ENCODE results near the gene DOCK8. TPM values are rescaled to one million over a fixed set of nuclear protein-coding genes. Genes with fewer than 3 reads are reported as not detected.
"Not testable (repeated sequence)": the region's sequence is repeated elsewhere in the genome, so short reads cannot be mapped to it uniquely, and the experiment has no call there.

DOCK8 gene
- total RNA-seq, 1 experiment from 2014 or later, result 7.5 TPM

- CTCF ChIA-PET, result no interaction called here
Measured at GRCh38 chr9:211557-211956, 3.1 kb upstream of the DOCK8 start.

GRCh38 chr9:212297-212696 lies 2.4 kb upstream of the DOCK8 start:
- TF ChIP-seq EZH2 (IDR thresholded peaks at IDR 0.05; ENCODE audit: low read depth) (no peak), CTCF (conservative IDR thresholded peaks at IDR 0.05) (no peak)
- POLR2A ChIA-PET (ENCODE audit: unreplicated experiment), result no interaction called here
- CTCF ChIA-PET, result no interaction called here
- Histone ChIP-seq H3K4me1 (replicated peaks; ENCODE audit: insufficient read depth) (no peaks in the 10 kb centered on the region), H4K20me1 (ENCODE audit: insufficient read depth) (no peaks in the 10 kb centered on the region), H3K4me3 (no peak overlapping the region), H3K27ac (no peak overlapping the region), H3F3A (ENCODE audit: insufficient read depth, low read depth) (no peaks in the 10 kb centered on the region), H2AFZ (no peak overlapping the region), H3K9me3 (ENCODE audit: insufficient read depth, low read depth) (no peaks in the 10 kb centered on the region), H3K36me3 (ENCODE audit: low read depth) (no peaks in the 10 kb centered on the region), H3K27me3 (ENCODE audit: insufficient read depth, low read depth) (no peaks in the 10 kb centered on the region), H3K4me2 (no peak overlapping the region), H3K79me2 (ENCODE audit: low read depth) (no peaks in the 10 kb centered on the region), H3K9me2 (ENCODE audit: insufficient read depth) (no peaks in the 10 kb centered on the region)
- DNase-seq, result no peak
- intact Hi-C loops (cut with micrococcal nuclease; ENCODE audit: unreplicated experiment), result no loop called here
- no TSS peak for BruUV-seq (replicated peaks)

More at GRCh38 chr9:211557-211956, 3.1 kb upstream of the DOCK8 start:
- Histone ChIP-seq H3K4me3 (no peak overlapping the region), H3K4me1 (replicated peaks; ENCODE audit: insufficient read depth) (no peaks in the 10 kb centered on the region), H3K9me3 (ENCODE audit: insufficient read depth, low read depth) (no peaks in the 10 kb centered on the region), H3F3A (ENCODE audit: insufficient read depth, low read depth) (no peaks in the 10 kb centered on the region), H3K36me3 (ENCODE audit: low read depth) (no peaks in the 10 kb centered on the region), H3K9me2 (ENCODE audit: insufficient read depth) (no peaks in the 10 kb centered on the region), H3K79me2 (ENCODE audit: low read depth) (no peaks in the 10 kb centered on the region), H3K4me2 (no peak overlapping the region), H2AFZ (no peak overlapping the region), H3K27me3 (ENCODE audit: insufficient read depth, low read depth) (no peaks in the 10 kb centered on the region), H3K27ac (no peak overlapping the region), H4K20me1 (ENCODE audit: insufficient read depth) (no peaks in the 10 kb centered on the region)
- intact Hi-C loops (cut with micrococcal nuclease; ENCODE audit: unreplicated experiment), result no loop called here
- no peak for DNase-seq
- POLR2A ChIA-PET (ENCODE audit: unreplicated experiment), result no interaction called here
- no peak for TF ChIP-seq EZH2 (IDR thresholded peaks at IDR 0.05; ENCODE audit: low read depth)
- TF ChIP-seq CTCF (conservative IDR thresholded peaks at IDR 0.05), result no peak
- BruUV-seq (replicated peaks), result no TSS peak

GRCh38 chr9:213901-214300 lies 764 bp upstream of the DOCK8 start:
- BruUV-seq (replicated peaks); CTCF ChIA-PET: not testable (repeated sequence)
- H3K4me3 ChIP-seq, result peak overlapping the region; percentile 72; the same call in 1 of the 2 replicates

GRCh38 chr9:214351-214647 lies 366 bp upstream of the DOCK8 start:
- Histone ChIP-seq H3K27ac (no peak overlapping the region), H4K20me1 (ENCODE audit: insufficient read depth) (no peaks in the 10 kb centered on the region), H3K79me2 (ENCODE audit: low read depth) (no peaks in the 10 kb centered on the region), H3K4me3 (peak overlapping the region; percentile 72; the same call in 1 of the 2 replicates), H3K4me2 (peak overlapping the region; percentile 83), H3K27me3 (ENCODE audit: insufficient read depth, low read depth) (no peaks in the 10 kb centered on the region), H3K4me1 (replicated peaks; ENCODE audit: insufficient read depth) (no peaks in the 10 kb centered on the region), H3K36me3 (ENCODE audit: low read depth) (no peaks in the 10 kb centered on the region), H3K9me3 (ENCODE audit: insufficient read depth, low read depth) (no peaks in the 10 kb centered on the region), H2AFZ (peak overlapping the region; percentile 87), H3K9me2 (ENCODE audit: insufficient read depth) (no peaks in the 10 kb centered on the region), H3F3A (ENCODE audit: insufficient read depth, low read depth) (no peaks in the 10 kb centered on the region)
- ChIA-PET CTCF (no interaction called here), POLR2A (ENCODE audit: unreplicated experiment) (no interaction called here)
- intact Hi-C loops (cut with micrococcal nuclease; ENCODE audit: unreplicated experiment), result no loop called here
- no TSS peak for BruUV-seq (replicated peaks)
- DNase-seq, result no peak
- TF ChIP-seq EZH2 (IDR thresholded peaks at IDR 0.05; ENCODE audit: low read depth) (no peak), CTCF (conservative IDR thresholded peaks at IDR 0.05) (no peak)

More at GRCh38 chr9:213901-214300, 764 bp upstream of the DOCK8 start:
- H3K9me2 ChIP-seq (ENCODE audit: insufficient read depth); H3K4me1 ChIP-seq (replicated peaks; ENCODE audit: insufficient read depth); H4K20me1 ChIP-seq (ENCODE audit: insufficient read depth); H3K27me3 ChIP-seq (ENCODE audit: insufficient read depth, low read depth); intact Hi-C loops (cut with micrococcal nuclease; ENCODE audit: unreplicated experiment); H3F3A ChIP-seq (ENCODE audit: insufficient read depth, low read depth); H3K27ac ChIP-seq; POLR2A ChIA-PET (ENCODE audit: unreplicated experiment); H3K79me2 ChIP-seq (ENCODE audit: low read depth); H3K9me3 ChIP-seq (ENCODE audit: insufficient read depth, low read depth); H3K36me3 ChIP-seq (ENCODE audit: low read depth); DNase-seq: not testable (repeated sequence)
- H2AFZ ChIP-seq, result peak overlapping the region; percentile 87
- H3K4me2 ChIP-seq, result peak overlapping the region; percentile 83

Data from PC-9 (cell line).